ENCODE measurements around the gene ANKRD63. TPM values are rescaled to one million over a fixed set of nuclear protein-coding genes. Genes with fewer than 3 reads are reported as not detected.

Gene ANKRD63
- total and polyA plus RNA-seq, 4 donors, result not detected

DNA sequence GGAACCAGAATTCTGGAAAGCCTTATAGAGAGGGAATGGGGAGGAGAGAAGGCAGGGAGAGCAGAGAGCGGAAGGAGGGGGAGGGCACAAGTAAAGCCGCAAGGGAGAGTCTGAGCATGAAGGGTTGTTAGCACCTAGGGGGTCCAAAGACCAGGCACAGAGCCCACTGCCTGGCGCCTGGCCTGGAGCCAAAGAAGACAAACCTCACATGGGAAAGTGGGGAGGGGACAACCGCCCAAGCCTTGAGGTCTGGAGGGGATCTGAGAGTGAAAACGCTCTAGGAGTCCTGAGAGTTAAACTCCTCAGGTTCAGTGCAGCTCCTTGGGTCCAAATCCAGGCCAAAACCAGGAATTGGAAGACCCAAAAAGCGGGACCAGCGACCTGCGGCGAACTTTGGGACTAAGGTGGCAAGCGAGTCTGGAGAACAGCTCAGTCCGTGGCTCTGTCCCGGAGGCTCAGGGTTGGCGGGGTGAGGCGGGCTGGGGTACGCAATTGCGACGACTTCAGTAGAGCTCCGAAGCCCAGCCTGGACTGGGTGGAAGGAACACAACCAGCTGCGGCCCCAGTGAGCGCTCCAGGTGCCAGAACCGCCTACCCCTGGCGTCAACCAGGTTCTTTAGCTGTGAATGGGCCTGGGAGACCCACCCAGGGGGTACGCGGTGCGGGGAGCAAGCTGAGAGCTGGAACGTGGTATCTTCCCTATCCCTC lies 39.8 kb upstream of the ANKRD63 start:
- TF ChIP-seq JUND (IDR thresholded peaks at IDR 0.05) (no peak), REST (IDR thresholded peaks at IDR 0.05) (no peak), RXRA (IDR thresholded peaks at IDR 0.05) (no peak), SP1 (IDR thresholded peaks at IDR 0.05) (no peak), ZBTB33 (IDR thresholded peaks at IDR 0.05) (no peak), FOXA1 (IDR thresholded peaks at IDR 0.05) (no peak), EGR1 (IDR thresholded peaks at IDR 0.05; ENCODE audit: low read depth in 2 of 2) (no peak), GABPA (IDR thresholded peaks at IDR 0.05 in 1 of 2, conservative IDR thresholded peaks at IDR 0.05 in 1 of 2) (no peak), HNF4A (conservative IDR thresholded peaks at IDR 0.05) (no peak), TAF1 (conservative IDR thresholded peaks at IDR 0.05) (no peak), NR2F2 (IDR thresholded peaks at IDR 0.05) (no peak), FOXA2 (IDR thresholded peaks at IDR 0.05) (no peak)
- TF ChIP-seq, protein P1, sequence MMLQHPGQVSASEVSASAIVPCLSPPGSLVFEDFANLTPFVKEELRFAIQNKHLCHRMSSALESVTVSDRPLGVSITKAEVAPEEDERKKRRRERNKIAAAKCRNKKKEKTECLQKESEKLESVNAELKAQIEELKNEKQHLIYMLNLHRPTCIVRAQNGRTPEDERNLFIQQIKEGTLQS (IDR thresholded peaks at IDR 0.05), result no peak
- TF ChIP-seq, protein P2, sequence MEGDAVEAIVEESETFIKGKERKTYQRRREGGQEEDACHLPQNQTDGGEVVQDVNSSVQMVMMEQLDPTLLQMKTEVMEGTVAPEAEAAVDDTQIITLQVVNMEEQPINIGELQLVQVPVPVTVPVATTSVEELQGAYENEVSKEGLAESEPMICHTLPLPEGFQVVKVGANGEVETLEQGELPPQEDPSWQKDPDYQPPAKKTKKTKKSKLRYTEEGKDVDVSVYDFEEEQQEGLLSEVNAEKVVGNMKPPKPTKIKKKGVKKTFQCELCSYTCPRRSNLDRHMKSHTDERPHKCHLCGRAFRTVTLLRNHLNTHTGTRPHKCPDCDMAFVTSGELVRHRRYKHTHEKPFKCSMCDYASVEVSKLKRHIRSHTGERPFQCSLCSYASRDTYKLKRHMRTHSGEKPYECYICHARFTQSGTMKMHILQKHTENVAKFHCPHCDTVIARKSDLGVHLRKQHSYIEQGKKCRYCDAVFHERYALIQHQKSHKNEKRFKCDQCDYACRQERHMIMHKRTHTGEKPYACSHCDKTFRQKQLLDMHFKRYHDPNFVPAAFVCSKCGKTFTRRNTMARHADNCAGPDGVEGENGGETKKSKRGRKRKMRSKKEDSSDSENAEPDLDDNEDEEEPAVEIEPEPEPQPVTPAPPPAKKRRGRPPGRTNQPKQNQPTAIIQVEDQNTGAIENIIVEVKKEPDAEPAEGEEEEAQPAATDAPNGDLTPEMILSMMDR (IDR thresholded peaks at IDR 0.05; ENCODE audit: low read depth, low read length, missing input control), result no peak
- no peaks in the 10 kb centered on the region for H3K9me3 ChIP-seq (ENCODE audit: control insufficient read depth in 4 of 4, low read length in 3 of 4)
- peaks cover 0 to 11% (median 6%) of the 10 kb centered on the region in 4 donors for H3K4me1 ChIP-seq (ENCODE audit: control insufficient read depth in 4 of 4, insufficient read depth in 4 of 4, low read length in 3 of 4)
- H3K36me3 ChIP-seq (ENCODE audit: control insufficient read depth in 4 of 4, insufficient read depth in 3 of 4, low read depth in 1 of 4, low read length in 3 of 4), result peaks cover 0 to 1% (median 0%) of the 10 kb centered on the region in 4 donors
- no peak for DNase-seq (ENCODE audit: low spot score)
- peak overlapping the region in 1 of 2 donors; percentile 56 for H3K27ac ChIP-seq (ENCODE audit: low read depth in 1 of 2, low read length in 2 of 2)
- 54% methylated on average over 26 of the region's 26 CpGs for WGBS
- H3K9ac ChIP-seq (ENCODE audit: low read depth in 1 of 2, low read length in 2 of 2), result no peak overlapping the region
- no peaks in the 10 kb centered on the region for H3K27me3 ChIP-seq (ENCODE audit: control insufficient read depth in 4 of 4, insufficient read depth in 4 of 4, low read length in 3 of 4)
- H3K4me3 ChIP-seq (ENCODE audit: low read depth in 1 of 3, low read length in 3 of 3), result peak overlapping the region in 2 of 3 donors; percentile 37 to 86

GRCh38 chr15:40320931-40321371 lies 38.1 kb upstream of the ANKRD63 start:
- 0% methylated on average over 2 of the region's 2 CpGs for WGBS
- no peak for DNase-seq (ENCODE audit: low spot score)
- Histone ChIP-seq H3K36me3 (ENCODE audit: control insufficient read depth in 4 of 4, insufficient read depth in 3 of 4, low read depth in 1 of 4, low read length in 3 of 4) (peaks cover 0 to under 1% (median 0%) of the 10 kb centered on the region in 4 donors), H3K4me3 (ENCODE audit: low read depth in 1 of 3, low read length in 3 of 3) (no peak overlapping the region), H3K4me1 (ENCODE audit: control insufficient read depth in 4 of 4, insufficient read depth in 4 of 4, low read length in 3 of 4) (peaks cover 0 to 11% (median 6%) of the 10 kb centered on the region in 4 donors), H3K27me3 (ENCODE audit: control insufficient read depth in 4 of 4, insufficient read depth in 4 of 4, low read length in 3 of 4) (no peaks in the 10 kb centered on the region), H3K9ac (ENCODE audit: low read depth in 1 of 2, low read length in 2 of 2) (no peak overlapping the region), H3K27ac (ENCODE audit: low read depth in 1 of 2, low read length in 2 of 2) (no peak overlapping the region), H3K9me3 (ENCODE audit: control insufficient read depth in 4 of 4, low read length in 3 of 4) (no peaks in the 10 kb centered on the region)
- TF ChIP-seq, protein P1 (IDR thresholded peaks at IDR 0.05), result no peak
- TF ChIP-seq FOXA2 (IDR thresholded peaks at IDR 0.05) (no peak), YY1 (IDR thresholded peaks at IDR 0.05) (peak; percentile 49), JUND (IDR thresholded peaks at IDR 0.05) (no peak), TAF1 (conservative IDR thresholded peaks at IDR 0.05) (no peak), RXRA (IDR thresholded peaks at IDR 0.05) (no peak), REST (IDR thresholded peaks at IDR 0.05) (no peak)
- TF ChIP-seq, protein P2 (IDR thresholded peaks at IDR 0.05; ENCODE audit: low read depth, low read length, missing input control), result peak; percentile 94
- TF ChIP-seq, protein P3, sequence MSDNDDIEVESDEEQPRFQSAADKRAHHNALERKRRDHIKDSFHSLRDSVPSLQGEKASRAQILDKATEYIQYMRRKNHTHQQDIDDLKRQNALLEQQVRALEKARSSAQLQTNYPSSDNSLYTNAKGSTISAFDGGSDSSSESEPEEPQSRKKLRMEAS (IDR thresholded peaks at IDR 0.05), result no peak
